Measurements from ENCODE around the gene SLIT3. TPM values are rescaled to one million over a fixed set of nuclear protein-coding genes. Genes with fewer than 3 reads are reported as not detected.
A peak's percentile ranks its signal among the peaks of the same experiment; 100 is the strongest.

SLIT3 gene
- total RNA-seq, 4 donors from 2014 or later = 41.1 to 86.6 (median 62.7) TPM

DNA sequence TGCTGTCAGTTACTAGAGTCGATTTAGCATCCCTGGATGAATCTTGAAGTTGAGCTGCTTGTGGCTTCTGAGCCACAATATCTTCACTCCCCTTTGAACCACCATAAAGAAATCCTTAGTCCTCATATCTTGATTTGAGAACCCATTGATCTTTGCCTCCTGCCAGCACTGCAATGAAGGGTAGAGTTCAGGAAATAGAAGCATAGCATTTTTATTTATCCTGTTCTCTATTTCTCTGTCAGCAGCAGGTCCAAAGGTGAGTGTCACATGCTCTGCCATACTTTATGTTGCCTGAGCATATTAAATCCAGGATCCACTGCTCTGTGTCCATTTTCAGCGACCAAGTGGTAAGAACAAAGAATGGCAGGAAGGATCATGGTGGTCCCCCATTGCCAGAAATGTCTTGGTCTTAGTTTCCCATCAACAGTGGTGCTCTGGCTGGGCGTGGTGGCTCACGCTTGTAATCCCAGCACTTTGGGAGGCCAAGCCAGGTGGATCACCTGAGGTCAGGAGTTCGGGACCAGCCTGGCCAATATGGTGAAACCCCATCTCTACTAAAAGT lies 641.6 kb downstream of the SLIT3 start:
- H3K27ac ChIP-seq (replicated peaks in 1 of 4) = no peak overlapping the region

DNA sequence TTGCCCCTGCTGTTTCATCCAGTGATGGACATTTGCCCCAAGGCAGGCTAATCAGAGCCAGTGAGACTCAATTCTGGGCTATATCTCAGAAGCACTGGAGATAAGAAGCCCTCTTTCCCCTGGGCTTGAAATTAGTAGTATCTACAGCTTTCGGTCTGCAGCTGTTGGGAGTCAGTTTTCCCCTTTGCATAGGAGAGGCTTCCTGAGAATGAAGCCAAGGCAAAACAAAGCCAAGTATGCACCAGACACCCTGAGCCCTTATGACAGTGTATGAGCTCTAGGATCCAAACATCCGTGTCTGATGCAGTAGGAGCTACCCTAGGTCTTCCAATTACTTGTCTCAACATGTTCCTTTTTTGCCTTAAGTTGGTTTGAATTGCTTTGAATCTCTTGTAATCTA lies 642.5 kb downstream of the SLIT3 start:
- H3K36me3 ChIP-seq = no peaks in the 10 kb centered on the region
- H3K9me3 ChIP-seq = no peaks in the 10 kb centered on the region
- H3K4me1 ChIP-seq = peaks cover 0 to 15% (median 11%) of the 10 kb centered on the region in 4 donors
- intact Hi-C loops (cut with DNase I) = no loop called here
- H3K4me3 ChIP-seq = no peak overlapping the region
- H3K27me3 ChIP-seq = no peaks in the 10 kb centered on the region
- no peak overlapping the region for H3K27ac ChIP-seq (replicated peaks in 1 of 4)
- TF ChIP-seq POLR2A (IDR thresholded peaks at IDR 0.05; ENCODE audit: low read depth) (no peak), EP300 (IDR thresholded peaks at IDR 0.05) (no peak), POLR2AphosphoS5 (IDR thresholded peaks at IDR 0.05) (no peak)
- TF ChIP-seq, protein P1, sequence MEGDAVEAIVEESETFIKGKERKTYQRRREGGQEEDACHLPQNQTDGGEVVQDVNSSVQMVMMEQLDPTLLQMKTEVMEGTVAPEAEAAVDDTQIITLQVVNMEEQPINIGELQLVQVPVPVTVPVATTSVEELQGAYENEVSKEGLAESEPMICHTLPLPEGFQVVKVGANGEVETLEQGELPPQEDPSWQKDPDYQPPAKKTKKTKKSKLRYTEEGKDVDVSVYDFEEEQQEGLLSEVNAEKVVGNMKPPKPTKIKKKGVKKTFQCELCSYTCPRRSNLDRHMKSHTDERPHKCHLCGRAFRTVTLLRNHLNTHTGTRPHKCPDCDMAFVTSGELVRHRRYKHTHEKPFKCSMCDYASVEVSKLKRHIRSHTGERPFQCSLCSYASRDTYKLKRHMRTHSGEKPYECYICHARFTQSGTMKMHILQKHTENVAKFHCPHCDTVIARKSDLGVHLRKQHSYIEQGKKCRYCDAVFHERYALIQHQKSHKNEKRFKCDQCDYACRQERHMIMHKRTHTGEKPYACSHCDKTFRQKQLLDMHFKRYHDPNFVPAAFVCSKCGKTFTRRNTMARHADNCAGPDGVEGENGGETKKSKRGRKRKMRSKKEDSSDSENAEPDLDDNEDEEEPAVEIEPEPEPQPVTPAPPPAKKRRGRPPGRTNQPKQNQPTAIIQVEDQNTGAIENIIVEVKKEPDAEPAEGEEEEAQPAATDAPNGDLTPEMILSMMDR (IDR thresholded peaks at IDR 0.05) = no peak
- no peak for DNase-seq (ENCODE audit: extremely low spot score)
- 67% methylated on average over 2 of the region's 2 CpGs for WGBS

More for the DNA sequence above, 641.6 kb downstream of the SLIT3 start:
- WGBS = 89% methylated on average over 3 of the region's 5 CpGs
- no peak overlapping the region for H3K4me3 ChIP-seq
- no peak for DNase-seq (ENCODE audit: extremely low spot score)
- H3K4me1 ChIP-seq = peaks cover 0 to 7% (median 2%) of the 10 kb centered on the region in 4 donors
- H3K27me3 ChIP-seq = no peaks in the 10 kb centered on the region
- H3K36me3 ChIP-seq = peaks cover 0 to 4% (median 2%) of the 10 kb centered on the region in 4 donors
- no peak for TF ChIP-seq POLR2A (IDR thresholded peaks at IDR 0.05; ENCODE audit: low read depth)
- TF ChIP-seq EP300 (IDR thresholded peaks at IDR 0.05) = no peak
- TF ChIP-seq, protein P1 (IDR thresholded peaks at IDR 0.05) = no peak
- TF ChIP-seq POLR2AphosphoS5 (IDR thresholded peaks at IDR 0.05) = no peak
- H3K9me3 ChIP-seq = no peaks in the 10 kb centered on the region
- intact Hi-C loops (cut with DNase I) = no loop called here

DNA sequence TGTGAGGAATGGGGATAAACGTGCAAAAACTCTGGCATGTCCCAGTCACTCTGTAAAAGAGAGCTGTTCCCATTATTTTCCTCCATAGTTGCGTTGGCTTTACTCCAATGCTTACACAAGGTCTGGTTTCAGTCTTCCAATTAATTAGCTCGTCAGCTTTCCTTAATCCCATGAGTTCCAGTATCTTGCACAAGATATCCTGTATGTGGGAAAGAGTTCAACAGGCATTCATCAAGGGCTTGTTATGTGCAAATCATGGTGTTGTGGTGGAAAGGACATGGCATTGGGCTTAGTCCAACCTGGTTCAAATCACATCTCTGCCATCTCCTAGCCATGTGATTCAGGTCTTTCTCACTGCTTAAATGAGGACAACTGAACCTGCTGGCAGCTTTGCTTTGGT lies 644.3 kb downstream of the SLIT3 start:
- H3K4me1 ChIP-seq = peaks cover 0 to 15% (median 11%) of the 10 kb centered on the region in 4 donors
- no peak for TF ChIP-seq POLR2A (IDR thresholded peaks at IDR 0.05; ENCODE audit: low read depth)
- no peak for TF ChIP-seq EP300 (IDR thresholded peaks at IDR 0.05)
- TF ChIP-seq, protein P1 (IDR thresholded peaks at IDR 0.05) = no peak
- TF ChIP-seq POLR2AphosphoS5 (IDR thresholded peaks at IDR 0.05) = peak in 1 of 2 donors; percentile 37
- no peaks in the 10 kb centered on the region for H3K36me3 ChIP-seq
- no peak overlapping the region for H3K4me3 ChIP-seq
- no peak overlapping the region for H3K27ac ChIP-seq (replicated peaks in 1 of 4)
- H3K27me3 ChIP-seq = no peaks in the 10 kb centered on the region
- 72% methylated on average over 3 of the region's 3 CpGs for WGBS
- DNase-seq (ENCODE audit: extremely low spot score) = no peak
- intact Hi-C loops (cut with DNase I) = no loop called here
- H3K9me3 ChIP-seq = no peaks in the 10 kb centered on the region

DNA sequence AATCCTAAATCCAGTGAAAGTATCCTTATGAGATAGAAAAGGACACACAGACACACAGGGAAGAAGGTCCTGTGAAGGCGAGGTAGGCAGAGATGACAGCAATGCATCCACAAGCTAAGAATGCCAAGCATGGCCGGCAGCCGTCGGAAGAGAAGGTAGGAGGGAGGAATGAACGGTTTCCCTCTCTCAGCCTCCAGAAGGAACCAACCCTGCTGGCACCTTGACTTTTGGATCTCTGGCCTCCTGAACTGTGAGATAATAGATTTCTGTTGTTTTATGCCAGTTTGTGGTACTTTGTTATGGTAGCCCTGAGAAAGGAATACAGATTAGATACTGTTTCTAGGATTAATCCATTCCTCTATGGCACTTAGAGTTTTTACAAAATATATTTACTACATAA lies 645.6 kb downstream of the SLIT3 start:
- peaks cover 0 to 15% (median 11%) of the 10 kb centered on the region in 4 donors for H3K4me1 ChIP-seq
- no peak overlapping the region for H3K4me3 ChIP-seq
- no peaks in the 10 kb centered on the region for H3K27me3 ChIP-seq
- H3K36me3 ChIP-seq = no peaks in the 10 kb centered on the region
- WGBS = 96% methylated on average over 5 of the region's 5 CpGs
- intact Hi-C loops (cut with DNase I) = no loop called here
- TF ChIP-seq POLR2A (IDR thresholded peaks at IDR 0.05; ENCODE audit: low read depth) (no peak), POLR2AphosphoS5 (IDR thresholded peaks at IDR 0.05) (no peak), EP300 (IDR thresholded peaks at IDR 0.05) (no peak)
- TF ChIP-seq, protein P1 (IDR thresholded peaks at IDR 0.05) = no peak
- H3K27ac ChIP-seq (replicated peaks in 1 of 4) = no peak overlapping the region
- no peaks in the 10 kb centered on the region for H3K9me3 ChIP-seq
- DNase-seq (ENCODE audit: extremely low spot score) = no peak

Measured in esophagus muscularis mucosa (tissue), 4 donors.